ENCODE results near the gene MEGF6. TPM values are rescaled to one million over a fixed set of nuclear protein-coding genes. Genes with fewer than 3 reads are reported as not detected.

MEGF6 gene
- total RNA-seq, 2 experiments from 2014 or later, result 57.5 to 62.2 TPM

DNA sequence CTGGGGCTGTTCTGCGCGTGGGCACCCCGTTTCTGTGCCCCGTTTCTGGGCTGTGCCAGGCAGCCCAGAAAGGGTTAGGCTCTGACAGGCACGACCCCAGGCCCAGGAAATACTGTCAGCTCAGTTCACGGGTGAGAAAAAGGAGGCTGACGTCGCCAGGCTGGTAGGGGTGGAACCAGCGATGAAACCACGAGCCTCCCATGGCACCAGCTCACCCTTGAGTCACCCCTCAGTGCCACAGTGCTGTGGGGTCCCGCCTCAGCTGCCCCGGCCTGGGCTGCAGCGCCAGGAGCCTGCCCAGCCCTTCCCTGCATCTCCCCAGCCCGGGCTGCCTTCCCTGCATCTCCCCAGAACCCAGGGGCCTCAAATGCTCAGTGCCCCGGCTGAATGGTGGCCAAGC is 11.5 kb downstream of the MEGF6 start:
- TF ChIP-seq, protein P1, sequence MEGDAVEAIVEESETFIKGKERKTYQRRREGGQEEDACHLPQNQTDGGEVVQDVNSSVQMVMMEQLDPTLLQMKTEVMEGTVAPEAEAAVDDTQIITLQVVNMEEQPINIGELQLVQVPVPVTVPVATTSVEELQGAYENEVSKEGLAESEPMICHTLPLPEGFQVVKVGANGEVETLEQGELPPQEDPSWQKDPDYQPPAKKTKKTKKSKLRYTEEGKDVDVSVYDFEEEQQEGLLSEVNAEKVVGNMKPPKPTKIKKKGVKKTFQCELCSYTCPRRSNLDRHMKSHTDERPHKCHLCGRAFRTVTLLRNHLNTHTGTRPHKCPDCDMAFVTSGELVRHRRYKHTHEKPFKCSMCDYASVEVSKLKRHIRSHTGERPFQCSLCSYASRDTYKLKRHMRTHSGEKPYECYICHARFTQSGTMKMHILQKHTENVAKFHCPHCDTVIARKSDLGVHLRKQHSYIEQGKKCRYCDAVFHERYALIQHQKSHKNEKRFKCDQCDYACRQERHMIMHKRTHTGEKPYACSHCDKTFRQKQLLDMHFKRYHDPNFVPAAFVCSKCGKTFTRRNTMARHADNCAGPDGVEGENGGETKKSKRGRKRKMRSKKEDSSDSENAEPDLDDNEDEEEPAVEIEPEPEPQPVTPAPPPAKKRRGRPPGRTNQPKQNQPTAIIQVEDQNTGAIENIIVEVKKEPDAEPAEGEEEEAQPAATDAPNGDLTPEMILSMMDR (IDR thresholded peaks at IDR 0.05), result no peak
- no peaks in the 10 kb centered on the region for H3K36me3 Mint-ChIP-seq (ENCODE audit: low read depth)
- ATAC-seq (ENCODE audit: poor library complexity) (no peak), DNase-seq (no peak)
- no peaks in the 10 kb centered on the region for H3K27me3 Mint-ChIP-seq
- Histone ChIP-seq H3K27ac (ENCODE audit: low read depth in 1 of 2, low read length in 2 of 2) (no peak overlapping the region), H3K9me3 (ENCODE audit: control insufficient read depth in 1 of 2, insufficient read depth in 1 of 2, low read length in 2 of 2) (peaks cover 0 to 8% of the 10 kb centered on the region in 2 experiments), H3K36me3 (ENCODE audit: insufficient read depth, low read length) (no peaks in the 10 kb centered on the region), H3K27me3 (ENCODE audit: control insufficient read depth in 1 of 2, insufficient read depth in 2 of 2, low read length in 2 of 2) (peaks cover 0 to 2% of the 10 kb centered on the region in 2 experiments), H3K4me1 (ENCODE audit: insufficient read depth, low read length) (peaks cover 34% of the 10 kb centered on the region), H3K4me3 (ENCODE audit: low read length) (no peak overlapping the region)
- H3K4me1 Mint-ChIP-seq (ENCODE audit: low read depth), result peaks cover 19% of the 10 kb centered on the region
- ChIA-PET CTCF (no interaction called here), POLR2A (interaction anchor here (0.8 kb wide), 1 partner anchor 1034 kb away, joined by 3 read pairs; no protein-coding TSS in a partner anchor)
- H3K4me3 Mint-ChIP-seq, result no peak overlapping the region
- H3K27ac Mint-ChIP-seq, result no peak overlapping the region
- intact Hi-C loops (cut with DNase I, micrococcal nuclease), result no loop called here
- H3K9me3 Mint-ChIP-seq, result no peaks in the 10 kb centered on the region

DNA sequence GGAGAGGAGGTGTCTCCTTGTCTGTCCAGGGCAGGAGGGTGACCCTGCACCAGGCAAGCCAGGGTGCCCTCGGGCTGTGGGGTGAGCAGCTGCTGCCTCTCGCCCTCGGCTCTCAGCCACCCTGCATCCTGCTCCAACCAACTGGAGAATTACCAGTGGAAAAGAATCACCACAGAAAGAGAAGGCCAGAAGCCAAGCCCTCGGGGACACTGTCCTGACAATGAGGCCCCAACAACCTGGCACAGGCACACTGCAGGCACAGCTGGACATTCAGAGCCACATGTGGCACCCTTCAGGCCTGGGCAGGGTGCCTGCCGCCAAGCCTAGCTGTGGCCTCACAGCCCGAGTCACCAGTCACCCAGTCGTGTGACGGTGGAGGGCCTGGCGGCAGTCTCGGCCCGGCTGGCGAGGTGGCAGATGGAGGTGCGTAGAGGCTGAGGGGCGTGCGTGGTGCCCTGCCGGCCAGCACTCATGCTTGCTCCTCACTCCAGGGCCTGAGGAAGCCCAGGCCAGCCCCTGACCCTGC is 12.0 kb downstream of the MEGF6 start:
- no peak overlapping the region for H3K4me3 ChIP-seq (ENCODE audit: low read length)
- Mint-ChIP-seq H3K4me1 (ENCODE audit: low read depth) (peaks cover 19% of the 10 kb centered on the region), H3K9me3 (no peaks in the 10 kb centered on the region), H3K27ac (no peak overlapping the region), H3K36me3 (ENCODE audit: low read depth) (no peaks in the 10 kb centered on the region), H3K27me3 (no peaks in the 10 kb centered on the region), H3K4me3 (no peak overlapping the region)
- ChIA-PET CTCF (no interaction called here), POLR2A (no interaction called here)
- DNase-seq (no peak), ATAC-seq (ENCODE audit: poor library complexity) (no peak)
- H3K9me3 ChIP-seq (ENCODE audit: control insufficient read depth in 1 of 2, insufficient read depth in 1 of 2, low read length in 2 of 2), result peaks cover 0 to 5% of the 10 kb centered on the region in 2 experiments
- H3K4me1 ChIP-seq (ENCODE audit: insufficient read depth, low read length), result peaks cover 34% of the 10 kb centered on the region
- H3K36me3 ChIP-seq (ENCODE audit: insufficient read depth, low read length), result no peaks in the 10 kb centered on the region
- H3K27me3 ChIP-seq (ENCODE audit: control insufficient read depth in 1 of 2, insufficient read depth in 2 of 2, low read length in 2 of 2), result peaks cover 0 to 2% of the 10 kb centered on the region in 2 experiments
- no peak overlapping the region for H3K27ac ChIP-seq (ENCODE audit: low read depth in 1 of 2, low read length in 2 of 2)
- intact Hi-C loops (cut with DNase I, micrococcal nuclease), result no loop called here
- TF ChIP-seq, protein P1 (IDR thresholded peaks at IDR 0.05), result no peak

DNA sequence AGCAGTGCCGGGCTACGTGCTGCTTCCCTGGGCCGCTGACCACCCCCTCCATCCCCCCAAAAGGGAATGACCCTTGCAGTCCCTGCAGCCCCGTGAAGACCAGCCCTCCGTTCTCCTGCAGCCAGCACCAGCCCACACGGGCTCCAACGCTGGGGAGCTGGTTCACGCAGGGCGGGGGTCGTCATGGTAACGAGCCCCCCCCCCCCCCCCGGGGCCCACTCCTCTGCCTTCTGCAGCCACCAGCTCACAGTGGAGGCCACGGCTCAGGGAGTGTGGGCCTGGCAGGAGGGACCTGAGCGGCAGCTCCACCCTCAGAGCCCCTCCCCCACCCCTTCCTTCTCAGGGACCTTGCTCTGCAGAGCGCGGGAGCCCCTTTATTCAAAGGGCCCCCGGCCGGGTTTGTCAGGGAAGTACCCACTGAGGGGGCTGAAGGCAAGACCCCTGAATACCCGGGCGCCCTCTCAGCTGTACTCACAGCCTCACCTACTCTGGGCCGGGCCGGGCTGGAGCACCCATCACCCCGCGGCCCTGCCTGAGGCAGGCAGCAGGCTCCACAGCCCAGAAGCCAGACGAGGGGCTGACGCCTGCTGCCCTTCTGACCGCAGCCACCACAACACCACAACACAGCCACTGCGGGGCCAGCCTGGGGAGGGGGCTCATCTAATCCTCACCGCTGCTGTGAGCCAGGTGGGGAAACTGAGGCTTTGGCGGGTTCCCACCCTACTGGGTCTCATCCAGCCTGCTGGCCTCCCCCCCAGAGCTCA is 12.6 kb downstream of the MEGF6 start:
- Histone ChIP-seq H3K4me1 (ENCODE audit: insufficient read depth, low read length) (peaks cover 34% of the 10 kb centered on the region), H3K27me3 (ENCODE audit: control insufficient read depth in 1 of 2, insufficient read depth in 2 of 2, low read length in 2 of 2) (peaks cover 0 to 2% of the 10 kb centered on the region in 2 experiments), H3K4me3 (ENCODE audit: low read length) (no peak overlapping the region), H3K36me3 (ENCODE audit: insufficient read depth, low read length) (no peaks in the 10 kb centered on the region), H3K9me3 (ENCODE audit: control insufficient read depth in 1 of 2, insufficient read depth in 1 of 2, low read length in 2 of 2) (no peaks in the 10 kb centered on the region), H3K27ac (ENCODE audit: low read depth in 1 of 2, low read length in 2 of 2) (no peak overlapping the region)
- DNase-seq (no peak), ATAC-seq (ENCODE audit: poor library complexity) (no peak)
- ChIA-PET CTCF (no interaction called here), POLR2A (no interaction called here)
- intact Hi-C loops (cut with DNase I, micrococcal nuclease), result no loop called here
- Mint-ChIP-seq H3K4me1 (ENCODE audit: low read depth) (peaks cover 19% of the 10 kb centered on the region), H3K4me3 (no peak overlapping the region), H3K9me3 (no peaks in the 10 kb centered on the region), H3K27ac (no peak overlapping the region), H3K36me3 (ENCODE audit: low read depth) (no peaks in the 10 kb centered on the region), H3K27me3 (no peaks in the 10 kb centered on the region)
- TF ChIP-seq, protein P1 (IDR thresholded peaks at IDR 0.05), result no peak

Data from CD4-positive, alpha-beta T cell (primary cell).